HFF-Myc (cell line): ENCODE measurements around the gene MYDGF.

ENCODE experiments used
- DNase-seq: peaks from one replicate; pipeline ENCODE4 v3.0.0-alpha.2; 2011; ENCODE audit warnings: low read depth; ENCODE audit errors: extremely low read depth
- H3K4me3 ChIP-seq: replicated peaks from 2 replicates; pipeline ENCODE4 v1.5.1; 2011; ENCODE audit warnings: low read depth, mild to moderate bottlenecking, control low read depth, low read length
- CTCF ChIP-seq: IDR thresholded peaks from 2 replicates; pipeline ENCODE4 v1.5.1; 2012; ENCODE audit warnings: mild to moderate bottlenecking, low read depth, low read length, control low read depth; ENCODE audit errors: missing control alignments

Gene MYDGF

GRCh38 chr19:4701557-4701956, 31.4 kb upstream of the MYDGF start:
- DNase-seq = no peak
- no peak for TF ChIP-seq CTCF
- H3K4me3 ChIP-seq = no peak overlapping the region

- H3K4me3 ChIP-seq = no peak overlapping the region
- TF ChIP-seq CTCF = no peak
- no peak for DNase-seq
Measured at GRCh38 chr19:4700693-4700970, 30.5 kb upstream of the MYDGF start.

GRCh38 chr19:4699826-4700692, 29.9 kb upstream of the MYDGF start:
- H3K4me3 ChIP-seq = no peak overlapping the region
- TF ChIP-seq CTCF = no peak
- DNase-seq = no peak

GRCh38 chr19:4697304-4697703, 27.2 kb upstream of the MYDGF start:
- TF ChIP-seq CTCF = no peak
- DNase-seq = no peak
- no peak overlapping the region for H3K4me3 ChIP-seq

GRCh38 chr19:4695224-4695731, 25.1 kb upstream of the MYDGF start:
- no peak overlapping the region for H3K4me3 ChIP-seq
- no peak for DNase-seq
- no peak for TF ChIP-seq CTCF

- DNase-seq = peak; percentile 55
- TF ChIP-seq CTCF = no peak
- H3K4me3 ChIP-seq = no peak overlapping the region
Measured at GRCh38 chr19:4694211-4694987, 24.3 kb upstream of the MYDGF start.
